ENCODE results near the gene AHRR. TPM values are rescaled to one million over a fixed set of nuclear protein-coding genes. Genes with fewer than 3 reads are reported as not detected.

The AHRR gene
- total and polyA plus RNA-seq, 4 donors, result 2.8 to 5.5 (median 3.8) TPM

DNA sequence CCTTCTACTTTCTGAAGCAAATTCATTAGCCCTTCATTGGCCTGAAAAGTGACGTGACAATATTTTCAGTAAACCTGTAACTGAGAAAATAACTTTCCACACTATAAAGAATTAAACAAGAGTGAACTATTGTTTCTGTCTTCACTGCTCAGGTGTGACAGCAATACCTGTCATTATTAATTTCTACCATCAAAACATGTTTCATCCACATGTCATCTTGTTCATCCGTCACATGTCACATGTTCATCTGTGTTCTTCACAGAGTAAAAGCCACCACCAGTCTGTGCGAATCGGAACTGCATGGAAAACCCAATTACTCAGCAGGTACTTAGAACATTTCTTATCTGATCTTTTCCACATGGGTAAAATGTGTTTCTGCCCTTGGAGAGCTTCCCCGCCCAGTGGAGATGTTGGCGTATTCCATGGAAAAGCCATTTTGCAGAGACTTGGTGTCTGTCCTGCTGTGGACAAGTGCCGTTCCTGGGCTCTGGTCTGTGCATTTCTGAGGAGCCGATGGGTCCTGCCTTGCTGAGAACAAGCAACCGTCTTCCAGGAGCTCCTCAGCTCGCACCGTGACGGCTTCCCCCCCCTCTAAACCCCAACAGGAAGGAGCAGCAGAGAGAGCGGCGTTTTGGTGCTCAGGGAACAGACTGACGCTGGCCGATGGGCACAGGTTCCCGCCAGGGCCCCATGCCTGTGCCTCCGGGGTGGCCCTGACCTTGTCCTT, 110.8 kb downstream of the AHRR start:
- Histone ChIP-seq H3K4me1 (ENCODE audit: control insufficient read depth, insufficient read depth, low read length) (peaks cover 18% of the 10 kb centered on the region), H3K9me3 (ENCODE audit: control insufficient read depth, insufficient read depth, low read length) (no peaks in the 10 kb centered on the region), H3K27me3 (ENCODE audit: control insufficient read depth, insufficient read depth, low read length) (no peaks in the 10 kb centered on the region), H3K4me3 (ENCODE audit: low read depth, low read length) (no peak overlapping the region), H3K27ac (ENCODE audit: low read depth, low read length) (no peak overlapping the region), H3K36me3 (ENCODE audit: control insufficient read depth, insufficient read depth, low read length) (peaks cover 38% of the 10 kb centered on the region)
- WGBS (ENCODE audit: insufficient coverage), result 78% methylated on average over 13 of the region's 18 CpGs
- no peak for DNase-seq (ENCODE audit: low read depth in 4 of 6, low spot score in 6 of 6)

DNA sequence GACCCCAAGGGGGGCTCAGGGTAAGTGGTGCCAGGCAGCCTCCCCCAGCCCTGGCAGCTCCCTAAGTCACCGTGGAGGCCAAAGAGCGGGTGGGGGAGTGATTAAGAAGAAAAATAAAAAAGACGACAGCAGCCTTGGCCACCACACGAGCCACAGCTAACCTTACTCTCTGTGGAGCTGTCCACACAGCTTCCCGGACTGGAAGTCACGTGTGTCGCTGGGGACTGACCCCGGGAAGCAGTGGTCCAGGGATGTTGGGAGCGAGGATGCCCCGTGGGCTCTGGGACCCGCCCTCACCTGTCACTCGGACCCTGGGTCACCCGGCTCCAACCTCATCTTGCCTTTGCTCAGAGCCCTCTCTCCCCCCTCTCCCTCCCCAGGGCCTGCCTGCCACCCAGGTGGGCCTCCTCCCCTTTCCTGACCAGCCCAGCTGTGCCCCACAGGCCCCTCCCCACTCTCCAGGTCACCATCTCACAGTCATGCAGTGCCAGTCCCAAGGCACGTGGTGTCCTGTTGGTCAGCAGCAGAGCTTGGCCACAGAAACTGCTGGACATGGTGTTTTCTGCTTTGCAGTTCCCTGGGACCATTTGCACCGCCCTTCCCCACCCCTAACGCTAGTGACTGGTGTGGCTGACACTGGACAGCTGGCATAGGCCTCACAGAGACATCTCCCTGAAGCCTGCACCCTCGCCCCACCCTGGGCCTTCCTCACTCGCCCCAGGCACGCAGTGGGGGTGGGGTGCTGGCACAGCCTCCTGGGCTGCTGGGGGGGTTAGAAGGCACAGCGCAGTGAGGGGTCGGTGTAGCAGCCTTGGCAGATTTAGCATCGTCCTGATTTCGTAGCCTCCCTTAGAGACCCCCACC, 111.6 kb downstream of the AHRR start:
- DNase-seq (ENCODE audit: low read depth in 4 of 6, low spot score in 6 of 6), result no peak
- 80% methylated on average over 20 of the region's 23 CpGs for WGBS (ENCODE audit: insufficient coverage)
- Histone ChIP-seq H3K4me3 (ENCODE audit: low read depth, low read length) (no peak overlapping the region), H3K27me3 (ENCODE audit: control insufficient read depth, insufficient read depth, low read length) (no peaks in the 10 kb centered on the region), H3K9me3 (ENCODE audit: control insufficient read depth, insufficient read depth, low read length) (no peaks in the 10 kb centered on the region), H3K4me1 (ENCODE audit: control insufficient read depth, insufficient read depth, low read length) (peaks cover 18% of the 10 kb centered on the region), H3K27ac (ENCODE audit: low read depth, low read length) (no peak overlapping the region), H3K36me3 (ENCODE audit: control insufficient read depth, insufficient read depth, low read length) (peaks cover 31% of the 10 kb centered on the region)

- peaks cover 29% of the 10 kb centered on the region for H3K36me3 ChIP-seq (ENCODE audit: control insufficient read depth, insufficient read depth, low read length)
- no peaks in the 10 kb centered on the region for H3K9me3 ChIP-seq (ENCODE audit: control insufficient read depth, insufficient read depth, low read length)
- no peak overlapping the region for H3K27ac ChIP-seq (ENCODE audit: low read depth, low read length)
- peaks cover 18% of the 10 kb centered on the region for H3K4me1 ChIP-seq (ENCODE audit: control insufficient read depth, insufficient read depth, low read length)
- no peak overlapping the region for H3K4me3 ChIP-seq (ENCODE audit: low read depth, low read length)
- no peak for DNase-seq (ENCODE audit: low read depth in 4 of 6, low spot score in 6 of 6)
- no peaks in the 10 kb centered on the region for H3K27me3 ChIP-seq (ENCODE audit: control insufficient read depth, insufficient read depth, low read length)
- 86% methylated on average over 16 of the region's 16 CpGs for WGBS (ENCODE audit: insufficient coverage)
Measured at GRCh38 chr5:433836-434235, 112.3 kb downstream of the AHRR start.

- peaks cover 29% of the 10 kb centered on the region for H3K36me3 ChIP-seq (ENCODE audit: control insufficient read depth, insufficient read depth, low read length)
- DNase-seq (ENCODE audit: low read depth in 4 of 6, low spot score in 6 of 6), result no peak
- H3K27ac ChIP-seq (ENCODE audit: low read depth, low read length), result no peak overlapping the region
- H3K4me1 ChIP-seq (ENCODE audit: control insufficient read depth, insufficient read depth, low read length), result peaks cover 12% of the 10 kb centered on the region
- no peaks in the 10 kb centered on the region for H3K27me3 ChIP-seq (ENCODE audit: control insufficient read depth, insufficient read depth, low read length)
- no peaks in the 10 kb centered on the region for H3K9me3 ChIP-seq (ENCODE audit: control insufficient read depth, insufficient read depth, low read length)
- no peak overlapping the region for H3K4me3 ChIP-seq (ENCODE audit: low read depth, low read length)
- WGBS (ENCODE audit: insufficient coverage), result 88% methylated on average over 23 of the region's 26 CpGs
Measured at GRCh38 chr5:434443-435146, 113.1 kb downstream of the AHRR start.

GRCh38 chr5:435156-435790, 113.8 kb downstream of the AHRR start:
- WGBS (ENCODE audit: insufficient coverage), result 90% methylated on average over 25 of the region's 27 CpGs
- H3K4me3 ChIP-seq (ENCODE audit: low read depth, low read length), result no peak overlapping the region
- H3K36me3 ChIP-seq (ENCODE audit: control insufficient read depth, insufficient read depth, low read length), result peaks cover 27% of the 10 kb centered on the region
- H3K27ac ChIP-seq (ENCODE audit: low read depth, low read length), result no peak overlapping the region
- H3K27me3 ChIP-seq (ENCODE audit: control insufficient read depth, insufficient read depth, low read length), result no peaks in the 10 kb centered on the region
- DNase-seq (ENCODE audit: low read depth in 4 of 6, low spot score in 6 of 6), result no peak
- no peaks in the 10 kb centered on the region for H3K9me3 ChIP-seq (ENCODE audit: control insufficient read depth, insufficient read depth, low read length)
- peaks cover 6% of the 10 kb centered on the region for H3K4me1 ChIP-seq (ENCODE audit: control insufficient read depth, insufficient read depth, low read length)

GRCh38 chr5:435961-436640, 114.6 kb downstream of the AHRR start:
- Histone ChIP-seq H3K4me1 (ENCODE audit: control insufficient read depth, insufficient read depth, low read length) (no peaks in the 10 kb centered on the region), H3K27me3 (ENCODE audit: control insufficient read depth, insufficient read depth, low read length) (no peaks in the 10 kb centered on the region), H3K9me3 (ENCODE audit: control insufficient read depth, insufficient read depth, low read length) (no peaks in the 10 kb centered on the region), H3K36me3 (ENCODE audit: control insufficient read depth, insufficient read depth, low read length) (peaks cover 22% of the 10 kb centered on the region), H3K27ac (ENCODE audit: low read depth, low read length) (no peak overlapping the region), H3K4me3 (ENCODE audit: low read depth, low read length) (no peak overlapping the region)
- DNase-seq (ENCODE audit: low read depth in 4 of 6, low spot score in 6 of 6), result no peak
- 85% methylated on average over 16 of the region's 18 CpGs for WGBS (ENCODE audit: insufficient coverage)

DNA sequence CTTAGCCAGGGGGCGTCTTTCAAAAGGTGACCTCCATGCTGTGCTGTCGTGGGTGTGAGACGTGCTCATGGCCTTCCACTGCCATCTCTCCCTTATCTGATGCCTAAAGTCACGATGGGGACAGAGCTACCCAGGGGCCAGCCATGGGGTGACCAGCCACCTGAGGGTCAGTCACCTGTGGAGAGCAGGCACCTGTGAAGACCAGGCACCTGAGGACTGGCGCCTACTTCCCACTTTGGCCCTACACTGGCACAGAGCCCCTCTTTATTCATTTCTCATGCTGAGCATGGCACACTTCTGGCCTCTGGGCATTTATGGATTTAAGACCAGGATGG, 115.1 kb downstream of the AHRR start:
- peaks cover 2% of the 10 kb centered on the region for H3K4me1 ChIP-seq (ENCODE audit: control insufficient read depth, insufficient read depth, low read length)
- H3K4me3 ChIP-seq (ENCODE audit: low read depth, low read length), result no peak overlapping the region
- no peak overlapping the region for H3K27ac ChIP-seq (ENCODE audit: low read depth, low read length)
- DNase-seq (ENCODE audit: low read depth in 4 of 6, low spot score in 6 of 6), result no peak
- WGBS (ENCODE audit: insufficient coverage), result 74% methylated on average over 5 of the region's 5 CpGs
- H3K27me3 ChIP-seq (ENCODE audit: control insufficient read depth, insufficient read depth, low read length), result no peaks in the 10 kb centered on the region
- peaks cover 22% of the 10 kb centered on the region for H3K36me3 ChIP-seq (ENCODE audit: control insufficient read depth, insufficient read depth, low read length)
- H3K9me3 ChIP-seq (ENCODE audit: control insufficient read depth, insufficient read depth, low read length), result no peaks in the 10 kb centered on the region

DNA sequence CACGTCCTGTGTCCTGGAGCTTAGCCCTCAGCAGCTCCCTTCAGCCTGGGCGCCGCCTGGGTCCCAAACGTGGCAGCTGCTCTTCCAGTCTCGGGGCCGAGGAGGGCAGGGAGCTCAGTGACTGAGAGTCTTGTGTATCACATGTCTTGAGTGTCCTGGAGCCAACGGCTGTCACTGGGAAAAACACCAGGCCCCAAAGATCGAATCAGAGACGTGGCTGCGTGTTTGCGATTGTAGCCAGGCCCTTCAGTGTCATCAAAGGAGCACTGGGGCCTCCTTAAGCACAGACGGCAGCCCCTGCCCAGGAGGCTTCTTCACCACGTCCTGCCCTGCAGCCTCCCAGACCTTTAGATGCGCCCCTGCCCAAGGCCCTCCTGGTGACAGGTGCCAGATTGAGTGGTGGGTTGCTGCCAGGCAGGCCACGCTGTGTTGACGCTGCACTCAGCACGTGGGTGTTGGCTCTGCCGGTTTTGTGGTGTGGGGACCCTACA, 115.8 kb downstream of the AHRR start:
- Histone ChIP-seq H3K27ac (ENCODE audit: low read depth, low read length) (no peak overlapping the region), H3K36me3 (ENCODE audit: control insufficient read depth, insufficient read depth, low read length) (peaks cover 22% of the 10 kb centered on the region), H3K4me3 (ENCODE audit: low read depth, low read length) (no peak overlapping the region), H3K4me1 (ENCODE audit: control insufficient read depth, insufficient read depth, low read length) (peaks cover 9% of the 10 kb centered on the region), H3K27me3 (ENCODE audit: control insufficient read depth, insufficient read depth, low read length) (no peaks in the 10 kb centered on the region), H3K9me3 (ENCODE audit: control insufficient read depth, insufficient read depth, low read length) (no peaks in the 10 kb centered on the region)
- 83% methylated on average over 18 of the region's 18 CpGs for WGBS (ENCODE audit: insufficient coverage)
- DNase-seq (ENCODE audit: low read depth in 4 of 6, low spot score in 6 of 6), result no peak

DNA sequence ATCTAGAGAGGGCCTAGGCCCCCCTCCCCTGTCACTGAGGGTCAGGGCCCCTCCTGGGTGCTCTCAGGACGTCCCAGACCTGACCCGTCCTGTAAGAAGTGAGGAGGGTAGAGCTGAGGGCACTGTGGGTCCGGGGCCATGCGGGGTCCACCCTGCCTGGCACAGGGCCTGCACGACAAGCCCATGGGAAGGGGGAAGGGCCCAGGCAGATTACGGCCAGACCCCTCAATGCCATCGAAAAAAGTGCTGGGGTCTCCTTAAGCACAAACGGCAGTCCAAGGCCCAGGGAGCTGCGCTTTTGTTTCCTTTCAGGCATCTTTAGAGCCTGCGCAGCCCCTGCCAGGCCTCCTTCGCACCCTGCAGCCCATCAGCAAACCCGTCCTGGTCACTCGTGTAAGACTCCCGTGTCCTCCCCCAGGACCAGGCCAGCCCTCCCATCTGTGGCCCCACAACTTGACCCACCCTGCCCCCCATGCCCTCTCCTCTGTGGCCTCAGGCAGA, 117.0 kb downstream of the AHRR start:
- Histone ChIP-seq H3K9me3 (ENCODE audit: control insufficient read depth, insufficient read depth, low read length) (no peaks in the 10 kb centered on the region), H3K27me3 (ENCODE audit: control insufficient read depth, insufficient read depth, low read length) (no peaks in the 10 kb centered on the region), H3K27ac (ENCODE audit: low read depth, low read length) (no peak overlapping the region), H3K36me3 (ENCODE audit: control insufficient read depth, insufficient read depth, low read length) (peaks cover 16% of the 10 kb centered on the region), H3K4me3 (ENCODE audit: low read depth, low read length) (no peak overlapping the region), H3K4me1 (ENCODE audit: control insufficient read depth, insufficient read depth, low read length) (peaks cover 16% of the 10 kb centered on the region)
- 72% methylated on average over 14 of the region's 14 CpGs for WGBS (ENCODE audit: insufficient coverage)
- no peak for DNase-seq (ENCODE audit: low read depth in 4 of 6, low spot score in 6 of 6)

Data from spinal cord (tissue), 10 donors.